ENCODE results near the gene SMYD5. TPM values are rescaled to one million over a fixed set of nuclear protein-coding genes. Genes with fewer than 3 reads are reported as not detected.

SMYD5 gene
- total RNA-seq, 2 experiments from 2014 or later, result 33.2 to 42.2 TPM

DNA sequence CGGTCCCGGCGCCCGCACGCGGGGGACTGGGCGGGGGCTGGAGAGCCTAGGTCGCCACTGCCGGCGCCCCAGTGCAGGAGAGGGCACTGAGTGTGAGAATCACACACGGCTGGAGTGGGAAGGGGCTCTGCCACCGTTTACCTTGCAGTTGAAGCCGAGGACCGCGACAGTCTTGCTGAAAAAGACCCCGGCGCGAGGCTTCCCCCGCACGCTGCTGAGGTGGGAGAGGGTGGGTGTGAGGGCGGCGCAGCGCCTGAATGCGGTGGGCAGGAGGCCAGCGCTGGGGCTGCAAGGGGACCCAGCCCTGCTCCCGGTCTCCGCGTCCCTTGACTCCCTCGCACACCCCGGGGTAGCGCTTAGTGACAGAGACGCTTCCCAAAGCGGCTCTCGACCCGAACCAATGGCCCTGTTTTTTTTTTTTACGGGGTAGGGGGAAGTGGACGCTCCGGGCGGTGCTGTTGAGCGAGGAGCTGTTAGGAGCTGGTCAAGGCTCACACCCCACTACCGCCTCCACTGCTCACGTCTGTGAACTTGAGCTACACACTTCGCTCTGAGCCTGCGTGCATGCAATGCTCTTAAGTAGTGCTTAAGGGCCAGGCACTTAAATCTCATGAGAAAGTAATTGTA lies 10.9 kb upstream of the SMYD5 start:
- no peak overlapping the region for H2AFZ ChIP-seq (ENCODE audit: low read length)
- no peak overlapping the region for H3K4me3 ChIP-seq (ENCODE audit: low read depth, low read length, poor library complexity, severe bottlenecking)
- no TSS peak for BruUV-seq (replicated peaks)
- POLR2A ChIA-PET, result no interaction called here
- H3K36me3 ChIP-seq (ENCODE audit: insufficient read depth, low read length), result no peaks in the 10 kb centered on the region
- H3K9me3 ChIP-seq (ENCODE audit: low read length), result no peaks in the 10 kb centered on the region
- no peaks in the 10 kb centered on the region for H3K79me2 ChIP-seq (ENCODE audit: insufficient read depth, low read depth, low read length)
- no peaks in the 10 kb centered on the region for H4K20me1 ChIP-seq (ENCODE audit: insufficient read depth, low read length)
- no peak overlapping the region for H3K4me2 ChIP-seq (ENCODE audit: low read length)
- no peak overlapping the region for H3K27ac ChIP-seq (ENCODE audit: low read depth, low read length, poor library complexity, severe bottlenecking)
- intact Hi-C loops (cut with micrococcal nuclease; ENCODE audit: unreplicated experiment), result no loop called here
- no peaks in the 10 kb centered on the region for H3K9me2 ChIP-seq (ENCODE audit: insufficient read depth, low read length)
- no peaks in the 10 kb centered on the region for H3K4me1 ChIP-seq (ENCODE audit: insufficient read depth, low read length, poor library complexity, severe bottlenecking)
- TF ChIP-seq, protein P1, sequence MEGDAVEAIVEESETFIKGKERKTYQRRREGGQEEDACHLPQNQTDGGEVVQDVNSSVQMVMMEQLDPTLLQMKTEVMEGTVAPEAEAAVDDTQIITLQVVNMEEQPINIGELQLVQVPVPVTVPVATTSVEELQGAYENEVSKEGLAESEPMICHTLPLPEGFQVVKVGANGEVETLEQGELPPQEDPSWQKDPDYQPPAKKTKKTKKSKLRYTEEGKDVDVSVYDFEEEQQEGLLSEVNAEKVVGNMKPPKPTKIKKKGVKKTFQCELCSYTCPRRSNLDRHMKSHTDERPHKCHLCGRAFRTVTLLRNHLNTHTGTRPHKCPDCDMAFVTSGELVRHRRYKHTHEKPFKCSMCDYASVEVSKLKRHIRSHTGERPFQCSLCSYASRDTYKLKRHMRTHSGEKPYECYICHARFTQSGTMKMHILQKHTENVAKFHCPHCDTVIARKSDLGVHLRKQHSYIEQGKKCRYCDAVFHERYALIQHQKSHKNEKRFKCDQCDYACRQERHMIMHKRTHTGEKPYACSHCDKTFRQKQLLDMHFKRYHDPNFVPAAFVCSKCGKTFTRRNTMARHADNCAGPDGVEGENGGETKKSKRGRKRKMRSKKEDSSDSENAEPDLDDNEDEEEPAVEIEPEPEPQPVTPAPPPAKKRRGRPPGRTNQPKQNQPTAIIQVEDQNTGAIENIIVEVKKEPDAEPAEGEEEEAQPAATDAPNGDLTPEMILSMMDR (conservative IDR thresholded peaks at IDR 0.05; ENCODE audit: low read length), result no peak
- no peak for TF ChIP-seq EZH2phosphoT487 (IDR thresholded peaks at IDR 0.05; ENCODE audit: borderline replicate concordance, low read depth, low read length)
- no peak for DNase-seq (ENCODE audit: low spot score)
- CTCF ChIA-PET (ENCODE audit: unreplicated experiment), result no interaction called here

DNA sequence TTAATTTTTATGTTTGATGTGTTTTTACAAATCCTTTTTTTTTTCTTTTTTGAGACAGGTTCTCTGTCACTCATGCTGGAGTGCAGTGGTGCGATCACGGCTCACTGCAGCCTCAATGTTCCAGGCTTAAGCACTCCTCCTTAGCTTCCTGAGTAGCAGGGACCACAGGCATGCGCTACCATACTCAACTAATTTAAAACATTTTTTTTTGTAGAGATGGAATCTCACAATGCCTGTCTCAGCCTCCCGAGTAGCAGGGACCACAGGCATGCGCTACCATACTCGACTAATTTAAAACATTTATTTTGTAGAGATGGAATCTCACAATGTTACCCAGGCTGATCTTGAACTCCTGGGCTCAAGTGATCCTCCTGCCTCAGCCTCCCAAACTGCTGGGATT lies 8.4 kb upstream of the SMYD5 start:
- no peak overlapping the region for H2AFZ ChIP-seq (ENCODE audit: low read length)
- intact Hi-C loops (cut with micrococcal nuclease; ENCODE audit: unreplicated experiment), result no loop called here
- H3K4me1 ChIP-seq (ENCODE audit: insufficient read depth, low read length, poor library complexity, severe bottlenecking), result no peaks in the 10 kb centered on the region
- H3K27ac ChIP-seq (ENCODE audit: low read depth, low read length, poor library complexity, severe bottlenecking), result no peak overlapping the region
- no peaks in the 10 kb centered on the region for H3K9me3 ChIP-seq (ENCODE audit: low read length)
- no peaks in the 10 kb centered on the region for H3K79me2 ChIP-seq (ENCODE audit: insufficient read depth, low read depth, low read length)
- no TSS peak for BruUV-seq (replicated peaks)
- POLR2A ChIA-PET, result no interaction called here
- no peaks in the 10 kb centered on the region for H3K9me2 ChIP-seq (ENCODE audit: insufficient read depth, low read length)
- CTCF ChIA-PET (ENCODE audit: unreplicated experiment), result no interaction called here
- TF ChIP-seq, protein P1 (conservative IDR thresholded peaks at IDR 0.05; ENCODE audit: low read length), result no peak
- TF ChIP-seq EZH2phosphoT487 (IDR thresholded peaks at IDR 0.05; ENCODE audit: borderline replicate concordance, low read depth, low read length), result no peak
- no peak for DNase-seq (ENCODE audit: low spot score)
- H4K20me1 ChIP-seq (ENCODE audit: insufficient read depth, low read length), result no peaks in the 10 kb centered on the region
- H3K36me3 ChIP-seq (ENCODE audit: insufficient read depth, low read length), result no peaks in the 10 kb centered on the region
- no peak overlapping the region for H3K4me3 ChIP-seq (ENCODE audit: low read depth, low read length, poor library complexity, severe bottlenecking)
- H3K4me2 ChIP-seq (ENCODE audit: low read length), result no peak overlapping the region

DNA sequence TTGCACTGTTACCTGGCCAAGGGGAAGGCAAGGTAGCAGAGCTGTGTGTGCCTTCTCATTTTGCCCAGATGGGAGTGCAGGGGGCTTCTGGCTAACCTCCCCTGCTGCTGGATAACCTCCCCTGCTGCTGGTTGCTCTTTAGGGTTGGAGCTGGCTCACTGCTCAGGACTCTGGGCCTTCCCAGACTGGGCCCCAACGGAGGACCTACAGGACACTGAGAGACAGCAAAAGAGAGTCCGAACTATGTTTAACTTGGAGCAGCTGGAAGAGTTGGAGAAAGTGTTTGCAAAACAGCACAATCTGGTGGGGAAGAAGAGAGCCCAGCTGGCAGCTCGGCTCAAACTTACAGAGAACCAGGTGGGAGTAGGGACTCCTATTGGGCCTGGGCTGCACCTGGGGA lies 5.8 kb upstream of the SMYD5 start:
- Histone ChIP-seq H4K20me1 (ENCODE audit: insufficient read depth, low read length) (no peaks in the 10 kb centered on the region), H3K9me3 (ENCODE audit: low read length) (no peaks in the 10 kb centered on the region), H3K4me3 (ENCODE audit: low read depth, low read length, poor library complexity, severe bottlenecking) (no peak overlapping the region), H3K4me1 (ENCODE audit: insufficient read depth, low read length, poor library complexity, severe bottlenecking) (peaks cover 7% of the 10 kb centered on the region), H3K4me2 (ENCODE audit: low read length) (no peak overlapping the region), H2AFZ (ENCODE audit: low read length) (no peak overlapping the region), H3K9me2 (ENCODE audit: insufficient read depth, low read length) (no peaks in the 10 kb centered on the region), H3K27ac (ENCODE audit: low read depth, low read length, poor library complexity, severe bottlenecking) (no peak overlapping the region), H3K79me2 (ENCODE audit: insufficient read depth, low read depth, low read length) (no peaks in the 10 kb centered on the region), H3K36me3 (ENCODE audit: insufficient read depth, low read length) (no peaks in the 10 kb centered on the region)
- ChIA-PET CTCF (ENCODE audit: unreplicated experiment) (no interaction called here), POLR2A (interaction anchor here (0.6 to 1.0 kb wide), 4 partner anchors 15 to 328 kb away, joined by 3 to 11 read pairs (median 4); partner anchors contain the start of gene ALMS1)
- BruUV-seq (replicated peaks), result no TSS peak
- intact Hi-C loops (cut with micrococcal nuclease; ENCODE audit: unreplicated experiment), result no loop called here
- no peak for DNase-seq (ENCODE audit: low spot score)
- TF ChIP-seq, protein P1 (conservative IDR thresholded peaks at IDR 0.05; ENCODE audit: low read length), result no peak
- no peak for TF ChIP-seq EZH2phosphoT487 (IDR thresholded peaks at IDR 0.05; ENCODE audit: borderline replicate concordance, low read depth, low read length)

Data from OCI-LY7 (cell line).